DOHH2 (cell line): ENCODE results near the gene ITGA1.

ENCODE experiments used
- EZH2phosphoT487 ChIP-seq: fragments of 200-600 bp; sonication (generic); IDR thresholded peaks from 2 replicates; pipeline ENCODE4 v1.6.1; 2017; ENCODE audit warnings: borderline replicate concordance, mild to moderate bottlenecking, antibody characterized with exemption, low read length, moderate library complexity, mixed read lengths
- TF ChIP-seq, protein P1 (sequence below): fragments of 200-600 bp; sonication (generic); IDR thresholded peaks from one replicate; pipeline ENCODE4 v1.5.1; 2014; ENCODE audit warnings: antibody characterized with exemption, mild to moderate bottlenecking, low read depth, low read length; ENCODE audit not compliant: poor library complexity, severe bottlenecking

DNA sequence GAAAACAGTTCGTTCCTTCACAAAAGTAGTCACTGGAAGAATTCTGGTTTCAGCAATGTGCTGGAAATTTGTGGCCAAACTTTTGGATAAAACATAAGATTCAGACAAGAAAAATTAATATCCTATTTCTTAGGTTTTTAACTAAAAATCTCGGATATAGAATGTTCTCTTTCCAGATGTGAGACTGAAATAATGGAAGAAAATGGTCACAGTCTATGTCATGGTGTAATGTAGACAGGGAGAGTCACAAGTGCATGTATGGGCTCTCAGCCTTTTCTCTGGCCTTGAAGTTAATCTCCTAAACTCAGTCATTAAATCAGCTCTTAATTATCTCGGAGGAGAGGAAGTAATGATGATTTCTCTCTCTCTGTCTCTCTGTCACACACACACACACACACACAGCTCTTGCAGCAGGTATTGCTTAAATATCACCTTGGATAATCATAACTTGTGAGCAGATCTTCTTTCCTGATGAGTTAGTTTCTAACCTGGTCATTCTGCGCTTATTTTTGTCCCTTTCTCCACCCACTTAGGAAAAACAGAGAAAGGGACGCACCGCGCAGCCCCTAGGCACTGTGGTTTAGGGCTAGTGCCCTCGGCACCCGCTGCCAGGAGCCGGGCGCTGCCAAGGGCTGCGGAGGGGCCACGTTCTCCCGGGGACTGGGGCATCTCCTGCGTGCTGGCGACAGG lies 200.8 kb downstream of the ITGA1 start:
- TF ChIP-seq, protein P1, sequence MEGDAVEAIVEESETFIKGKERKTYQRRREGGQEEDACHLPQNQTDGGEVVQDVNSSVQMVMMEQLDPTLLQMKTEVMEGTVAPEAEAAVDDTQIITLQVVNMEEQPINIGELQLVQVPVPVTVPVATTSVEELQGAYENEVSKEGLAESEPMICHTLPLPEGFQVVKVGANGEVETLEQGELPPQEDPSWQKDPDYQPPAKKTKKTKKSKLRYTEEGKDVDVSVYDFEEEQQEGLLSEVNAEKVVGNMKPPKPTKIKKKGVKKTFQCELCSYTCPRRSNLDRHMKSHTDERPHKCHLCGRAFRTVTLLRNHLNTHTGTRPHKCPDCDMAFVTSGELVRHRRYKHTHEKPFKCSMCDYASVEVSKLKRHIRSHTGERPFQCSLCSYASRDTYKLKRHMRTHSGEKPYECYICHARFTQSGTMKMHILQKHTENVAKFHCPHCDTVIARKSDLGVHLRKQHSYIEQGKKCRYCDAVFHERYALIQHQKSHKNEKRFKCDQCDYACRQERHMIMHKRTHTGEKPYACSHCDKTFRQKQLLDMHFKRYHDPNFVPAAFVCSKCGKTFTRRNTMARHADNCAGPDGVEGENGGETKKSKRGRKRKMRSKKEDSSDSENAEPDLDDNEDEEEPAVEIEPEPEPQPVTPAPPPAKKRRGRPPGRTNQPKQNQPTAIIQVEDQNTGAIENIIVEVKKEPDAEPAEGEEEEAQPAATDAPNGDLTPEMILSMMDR, result no peak
- TF ChIP-seq EZH2phosphoT487, result no peak
